ENCODE measurements around the gene BMI1.

Gene BMI1

DNA sequence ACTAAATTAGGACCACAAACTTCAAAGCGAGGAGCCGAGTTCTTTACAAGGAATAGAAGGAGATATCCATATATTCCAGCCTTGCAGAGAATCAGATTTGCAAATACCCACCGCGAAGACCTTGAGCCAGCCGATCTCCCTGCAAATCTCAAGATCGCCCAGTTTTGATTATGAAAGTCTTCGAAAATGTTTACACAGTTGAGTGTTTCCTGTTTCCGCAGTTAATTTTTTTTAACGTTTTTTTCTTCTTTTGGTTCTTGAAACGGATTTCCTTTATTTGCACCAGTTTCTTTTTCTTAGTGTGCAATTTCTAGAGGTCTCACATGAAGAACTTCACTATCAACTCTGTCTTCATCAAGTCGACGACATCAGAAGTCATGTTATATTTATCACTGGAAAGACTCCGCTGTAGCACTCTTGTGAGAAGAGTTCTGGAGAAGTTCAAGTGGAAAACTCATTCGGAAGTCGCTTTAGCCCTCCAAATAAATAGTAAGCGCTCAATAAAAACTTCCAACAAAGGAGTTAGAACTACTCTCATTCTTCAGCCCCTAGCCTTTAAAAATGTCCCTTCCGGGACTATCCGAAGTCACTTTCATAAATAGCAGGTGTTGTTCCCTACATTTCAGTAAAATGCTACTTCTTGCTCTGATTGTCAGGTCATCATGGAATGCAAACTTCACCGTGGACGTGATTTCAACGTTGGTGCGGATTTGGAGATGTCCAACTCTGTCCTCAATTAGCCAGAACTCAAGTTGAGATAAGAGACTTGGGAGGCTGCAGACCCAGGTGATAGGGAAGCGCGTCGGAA lies 12.5 kb downstream of the BMI1 start:
- no peak for ATAC-seq
- TF ChIP-seq, protein P1, sequence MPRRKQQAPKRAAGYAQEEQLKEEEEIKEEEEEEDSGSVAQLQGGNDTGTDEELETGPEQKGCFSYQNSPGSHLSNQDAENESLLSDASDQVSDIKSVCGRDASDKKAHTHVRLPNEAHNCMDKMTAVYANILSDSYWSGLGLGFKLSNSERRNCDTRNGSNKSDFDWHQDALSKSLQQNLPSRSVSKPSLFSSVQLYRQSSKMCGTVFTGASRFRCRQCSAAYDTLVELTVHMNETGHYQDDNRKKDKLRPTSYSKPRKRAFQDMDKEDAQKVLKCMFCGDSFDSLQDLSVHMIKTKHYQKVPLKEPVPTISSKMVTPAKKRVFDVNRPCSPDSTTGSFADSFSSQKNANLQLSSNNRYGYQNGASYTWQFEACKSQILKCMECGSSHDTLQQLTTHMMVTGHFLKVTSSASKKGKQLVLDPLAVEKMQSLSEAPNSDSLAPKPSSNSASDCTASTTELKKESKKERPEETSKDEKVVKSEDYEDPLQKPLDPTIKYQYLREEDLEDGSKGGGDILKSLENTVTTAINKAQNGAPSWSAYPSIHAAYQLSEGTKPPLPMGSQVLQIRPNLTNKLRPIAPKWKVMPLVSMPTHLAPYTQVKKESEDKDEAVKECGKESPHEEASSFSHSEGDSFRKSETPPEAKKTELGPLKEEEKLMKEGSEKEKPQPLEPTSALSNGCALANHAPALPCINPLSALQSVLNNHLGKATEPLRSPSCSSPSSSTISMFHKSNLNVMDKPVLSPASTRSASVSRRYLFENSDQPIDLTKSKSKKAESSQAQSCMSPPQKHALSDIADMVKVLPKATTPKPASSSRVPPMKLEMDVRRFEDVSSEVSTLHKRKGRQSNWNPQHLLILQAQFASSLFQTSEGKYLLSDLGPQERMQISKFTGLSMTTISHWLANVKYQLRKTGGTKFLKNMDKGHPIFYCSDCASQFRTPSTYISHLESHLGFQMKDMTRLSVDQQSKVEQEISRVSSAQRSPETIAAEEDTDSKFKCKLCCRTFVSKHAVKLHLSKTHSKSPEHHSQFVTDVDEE (CRISPR knock-in tag; IDR thresholded peaks at IDR 0.05), result no peak
- no peak for TF ChIP-seq ZFP30 (CRISPR knock-in tag; IDR thresholded peaks at IDR 0.05)
- no peak for TF ChIP-seq RARB (CRISPR knock-in tag; IDR thresholded peaks at IDR 0.05)
- TF ChIP-seq OSR1 (CRISPR knock-in tag; IDR thresholded peaks at IDR 0.05), result no peak
- no peak for TF ChIP-seq ZC3H10 (CRISPR knock-in tag; IDR thresholded peaks at IDR 0.05)
- no peak for TF ChIP-seq TCF4 (CRISPR knock-in tag; IDR thresholded peaks at IDR 0.05; ENCODE audit: borderline replicate concordance)
- TF ChIP-seq ZNF565 (CRISPR knock-in tag; conservative IDR thresholded peaks at IDR 0.05; ENCODE audit: low read depth), result no peak
- TF ChIP-seq, protein P2, sequence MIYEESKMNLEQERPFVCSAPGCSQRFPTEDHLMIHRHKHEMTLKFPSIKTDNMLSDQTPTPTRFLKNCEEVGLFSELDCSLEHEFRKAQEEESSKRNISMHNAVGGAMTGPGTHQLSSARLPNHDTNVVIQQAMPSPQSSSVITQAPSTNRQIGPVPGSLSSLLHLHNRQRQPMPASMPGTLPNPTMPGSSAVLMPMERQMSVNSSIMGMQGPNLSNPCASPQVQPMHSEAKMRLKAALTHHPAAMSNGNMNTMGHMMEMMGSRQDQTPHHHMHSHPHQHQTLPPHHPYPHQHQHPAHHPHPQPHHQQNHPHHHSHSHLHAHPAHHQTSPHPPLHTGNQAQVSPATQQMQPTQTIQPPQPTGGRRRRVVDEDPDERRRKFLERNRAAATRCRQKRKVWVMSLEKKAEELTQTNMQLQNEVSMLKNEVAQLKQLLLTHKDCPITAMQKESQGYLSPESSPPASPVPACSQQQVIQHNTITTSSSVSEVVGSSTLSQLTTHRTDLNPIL (CRISPR knock-in tag; IDR thresholded peaks at IDR 0.05; ENCODE audit: low read depth), result no peak
- TF ChIP-seq CSRNP3 (CRISPR knock-in tag; IDR thresholded peaks at IDR 0.05), result no peak
- TF ChIP-seq BACH2 (CRISPR knock-in tag; IDR thresholded peaks at IDR 0.05; ENCODE audit: borderline replicate concordance), result no peak
- no peak for TF ChIP-seq POU6F1 (CRISPR knock-in tag; IDR thresholded peaks at IDR 0.05; ENCODE audit: borderline replicate concordance, low read depth)
- TF ChIP-seq ZNF8 (CRISPR knock-in tag; IDR thresholded peaks at IDR 0.05), result no peak
- no peak for TF ChIP-seq PPARA (CRISPR knock-in tag; IDR thresholded peaks at IDR 0.05; ENCODE audit: borderline replicate concordance)
- no peak for TF ChIP-seq ISL1 (CRISPR knock-in tag; IDR thresholded peaks at IDR 0.05)
- TF ChIP-seq ESRRG (CRISPR knock-in tag; IDR thresholded peaks at IDR 0.05), result no peak
- TF ChIP-seq GLIS3 (CRISPR knock-in tag; IDR thresholded peaks at IDR 0.05), result no peak
- TF ChIP-seq CSDC2 (CRISPR knock-in tag; IDR thresholded peaks at IDR 0.05), result no peak

DNA sequence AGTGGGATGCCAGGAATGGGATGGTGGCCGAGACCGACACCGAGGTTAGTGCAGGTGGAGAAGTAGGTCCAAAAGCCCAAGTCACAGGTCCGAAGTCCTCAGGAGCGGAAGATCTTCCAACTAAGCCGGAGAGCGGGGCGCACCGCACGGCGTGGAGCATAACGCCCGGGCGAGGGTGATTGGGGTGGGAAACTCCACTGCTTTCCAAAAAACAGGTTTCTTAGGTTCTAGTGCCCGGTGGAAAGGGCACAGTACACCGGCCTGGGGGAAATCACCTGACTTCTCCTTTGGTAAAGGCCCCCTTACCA lies 13.0 kb downstream of the BMI1 start:
- ATAC-seq, result no peak
- TF ChIP-seq OSR1 (CRISPR knock-in tag; IDR thresholded peaks at IDR 0.05), result no peak
- no peak for TF ChIP-seq BACH2 (CRISPR knock-in tag; IDR thresholded peaks at IDR 0.05; ENCODE audit: borderline replicate concordance)
- TF ChIP-seq, protein P2 (CRISPR knock-in tag; IDR thresholded peaks at IDR 0.05; ENCODE audit: low read depth), result no peak
- no peak for TF ChIP-seq ZC3H10 (CRISPR knock-in tag; IDR thresholded peaks at IDR 0.05)
- TF ChIP-seq ESRRG (CRISPR knock-in tag; IDR thresholded peaks at IDR 0.05), result no peak
- no peak for TF ChIP-seq ARNTL (CRISPR knock-in tag; IDR thresholded peaks at IDR 0.05; ENCODE audit: borderline replicate concordance, low read depth)
- TF ChIP-seq, protein P1 (CRISPR knock-in tag; IDR thresholded peaks at IDR 0.05), result no peak
- TF ChIP-seq ZNF70 (CRISPR knock-in tag; IDR thresholded peaks at IDR 0.05), result no peak
- no peak for TF ChIP-seq PPARA (CRISPR knock-in tag; IDR thresholded peaks at IDR 0.05; ENCODE audit: borderline replicate concordance)
- no peak for TF ChIP-seq PATZ1 (CRISPR knock-in tag; IDR thresholded peaks at IDR 0.05; ENCODE audit: borderline replicate concordance)
- TF ChIP-seq TCF4 (CRISPR knock-in tag; IDR thresholded peaks at IDR 0.05; ENCODE audit: borderline replicate concordance), result no peak
- TF ChIP-seq ZNF8 (CRISPR knock-in tag; IDR thresholded peaks at IDR 0.05), result no peak
